GM20000 (cell line): ENCODE results near the gene DDX55.
A peak's percentile ranks its signal among the peaks of the same experiment; 100 is the strongest.
"Not testable (repeated sequence)": the region's sequence is repeated elsewhere in the genome, so short reads cannot be mapped to it uniquely, and the experiment has no call there.

Experiments used
- DNase-seq: peaks from one replicate; pipeline ENCODE4 v3.0.0; 2012; ENCODE audit warnings: low spot score
- TF ChIP-seq, protein P1 (sequence below): IDR thresholded peaks from 2 replicates; pipeline ENCODE4 v1.5.1; 2012; ENCODE audit warnings: mild to moderate bottlenecking, control low read depth; ENCODE audit errors: extremely low read depth, missing control alignments

The DDX55 gene, protein sequence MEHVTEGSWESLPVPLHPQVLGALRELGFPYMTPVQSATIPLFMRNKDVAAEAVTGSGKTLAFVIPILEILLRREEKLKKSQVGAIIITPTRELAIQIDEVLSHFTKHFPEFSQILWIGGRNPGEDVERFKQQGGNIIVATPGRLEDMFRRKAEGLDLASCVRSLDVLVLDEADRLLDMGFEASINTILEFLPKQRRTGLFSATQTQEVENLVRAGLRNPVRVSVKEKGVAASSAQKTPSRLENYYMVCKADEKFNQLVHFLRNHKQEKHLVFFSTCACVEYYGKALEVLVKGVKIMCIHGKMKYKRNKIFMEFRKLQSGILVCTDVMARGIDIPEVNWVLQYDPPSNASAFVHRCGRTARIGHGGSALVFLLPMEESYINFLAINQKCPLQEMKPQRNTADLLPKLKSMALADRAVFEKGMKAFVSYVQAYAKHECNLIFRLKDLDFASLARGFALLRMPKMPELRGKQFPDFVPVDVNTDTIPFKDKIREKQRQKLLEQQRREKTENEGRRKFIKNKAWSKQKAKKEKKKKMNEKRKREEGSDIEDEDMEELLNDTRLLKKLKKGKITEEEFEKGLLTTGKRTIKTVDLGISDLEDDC

DNA sequence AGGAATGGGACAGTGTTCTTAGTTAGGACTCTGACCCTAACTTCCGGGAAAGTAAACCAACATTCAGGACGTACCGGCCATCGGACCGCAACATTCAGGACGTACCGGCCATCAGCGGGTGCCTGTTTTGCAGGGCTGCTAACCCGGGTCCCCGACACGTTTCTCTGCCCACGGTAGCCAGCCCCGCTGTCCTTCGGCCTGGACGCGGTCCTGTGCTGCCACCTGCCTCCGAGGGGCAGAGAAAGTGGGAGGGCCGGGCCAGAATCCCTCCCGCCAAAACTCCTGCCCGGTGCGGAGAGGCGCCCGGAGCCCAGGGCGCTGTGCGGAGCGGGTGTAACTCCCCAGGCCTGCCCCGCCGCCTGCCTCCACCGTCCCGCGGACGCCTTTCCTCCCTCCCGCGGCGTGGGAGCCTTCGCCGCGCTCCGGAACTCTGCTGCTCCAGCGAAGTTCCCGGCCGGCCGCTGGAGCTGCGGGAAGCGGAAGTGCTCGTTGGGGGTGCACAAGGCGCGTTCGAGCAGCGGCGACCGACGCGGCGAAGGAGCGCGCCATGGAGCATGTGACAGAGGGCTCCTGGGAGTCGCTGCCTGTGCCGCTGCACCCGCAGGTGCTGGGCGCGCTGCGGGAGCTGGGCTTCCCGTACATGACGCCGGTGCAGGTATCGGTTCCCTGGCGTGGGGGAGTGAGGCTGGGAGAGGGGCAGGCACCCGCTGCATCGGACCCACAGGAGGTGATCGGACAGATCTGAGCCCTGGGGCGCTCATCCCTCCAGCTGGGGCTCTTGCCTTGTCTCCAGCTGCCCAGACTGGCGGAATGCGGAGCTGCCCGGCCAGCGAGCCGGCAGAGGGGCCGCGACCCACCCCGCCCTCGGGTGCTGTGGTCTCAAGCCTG lies at the start of gene DDX55:
Gene DDX55, plus strand, starts transcription at position 498 of the 888 bp plus-strand sequence. Its CDS starts 50 bp downstream, at position 548.
- DNase-seq, result peak; percentile 89
- TF ChIP-seq, protein P1, sequence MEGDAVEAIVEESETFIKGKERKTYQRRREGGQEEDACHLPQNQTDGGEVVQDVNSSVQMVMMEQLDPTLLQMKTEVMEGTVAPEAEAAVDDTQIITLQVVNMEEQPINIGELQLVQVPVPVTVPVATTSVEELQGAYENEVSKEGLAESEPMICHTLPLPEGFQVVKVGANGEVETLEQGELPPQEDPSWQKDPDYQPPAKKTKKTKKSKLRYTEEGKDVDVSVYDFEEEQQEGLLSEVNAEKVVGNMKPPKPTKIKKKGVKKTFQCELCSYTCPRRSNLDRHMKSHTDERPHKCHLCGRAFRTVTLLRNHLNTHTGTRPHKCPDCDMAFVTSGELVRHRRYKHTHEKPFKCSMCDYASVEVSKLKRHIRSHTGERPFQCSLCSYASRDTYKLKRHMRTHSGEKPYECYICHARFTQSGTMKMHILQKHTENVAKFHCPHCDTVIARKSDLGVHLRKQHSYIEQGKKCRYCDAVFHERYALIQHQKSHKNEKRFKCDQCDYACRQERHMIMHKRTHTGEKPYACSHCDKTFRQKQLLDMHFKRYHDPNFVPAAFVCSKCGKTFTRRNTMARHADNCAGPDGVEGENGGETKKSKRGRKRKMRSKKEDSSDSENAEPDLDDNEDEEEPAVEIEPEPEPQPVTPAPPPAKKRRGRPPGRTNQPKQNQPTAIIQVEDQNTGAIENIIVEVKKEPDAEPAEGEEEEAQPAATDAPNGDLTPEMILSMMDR, result peak; percentile 36

DNA sequence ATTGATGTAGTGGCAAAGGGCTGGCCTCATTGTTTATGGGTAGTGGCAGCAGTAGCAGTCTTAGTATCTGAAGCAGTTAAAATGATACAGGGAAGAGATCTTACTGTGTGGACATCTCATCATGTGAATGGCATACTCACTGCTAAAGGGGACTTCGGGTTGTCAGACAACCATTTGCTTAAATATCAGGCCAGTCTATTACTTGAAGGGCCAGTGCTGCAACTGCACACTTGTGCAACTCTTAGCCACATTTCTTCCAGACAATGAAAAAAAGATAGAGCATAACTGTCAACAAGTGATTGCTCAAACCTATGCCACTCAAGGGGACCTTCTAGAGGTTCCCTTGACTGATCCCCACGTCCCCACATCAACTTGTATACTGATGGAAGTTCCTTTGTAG lies 47.8 kb upstream of the DDX55 start:
- DNase-seq, result not testable (repeated sequence)

DNA sequence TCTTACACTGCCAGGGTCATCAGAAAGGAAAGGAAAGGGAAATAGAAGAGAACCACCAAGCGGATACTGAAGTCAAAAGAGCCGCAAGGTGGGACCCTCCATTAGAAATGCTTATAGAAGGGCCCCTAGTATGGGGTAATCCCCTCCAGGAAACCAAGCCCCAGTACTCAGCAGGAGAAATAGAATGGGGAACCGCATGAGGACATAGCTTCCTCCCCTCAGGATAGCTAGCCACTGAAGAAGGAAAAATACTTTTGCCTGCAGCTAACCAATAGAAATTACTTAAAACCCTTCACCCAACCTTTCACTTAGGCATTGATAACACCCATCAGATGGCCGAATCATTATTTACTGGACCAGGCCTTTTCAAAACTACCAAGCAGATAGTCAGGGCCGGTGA lies 47.1 kb upstream of the DDX55 start:
- not testable (repeated sequence) for DNase-seq

DNA sequence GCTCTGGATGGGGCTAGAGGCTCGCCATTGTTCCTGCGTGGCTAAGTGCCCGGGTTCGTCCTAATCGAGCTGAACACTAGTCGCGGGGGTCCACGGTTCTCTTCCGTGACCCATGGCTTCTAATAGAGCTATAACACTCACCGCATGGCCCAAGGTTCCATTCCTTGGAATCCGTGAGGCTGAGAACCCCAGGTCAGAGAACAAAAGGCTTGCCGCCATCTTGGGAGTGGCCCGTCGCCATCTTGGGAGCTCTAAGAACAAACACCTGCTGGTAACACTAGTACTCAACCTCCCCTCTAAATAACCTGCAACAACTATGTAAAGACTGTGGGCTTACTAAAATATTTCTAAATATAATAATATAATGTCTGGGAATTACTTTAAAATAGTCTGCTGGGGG lies 43.4 kb upstream of the DDX55 start:
- DNase-seq, result not testable (repeated sequence)

DNA sequence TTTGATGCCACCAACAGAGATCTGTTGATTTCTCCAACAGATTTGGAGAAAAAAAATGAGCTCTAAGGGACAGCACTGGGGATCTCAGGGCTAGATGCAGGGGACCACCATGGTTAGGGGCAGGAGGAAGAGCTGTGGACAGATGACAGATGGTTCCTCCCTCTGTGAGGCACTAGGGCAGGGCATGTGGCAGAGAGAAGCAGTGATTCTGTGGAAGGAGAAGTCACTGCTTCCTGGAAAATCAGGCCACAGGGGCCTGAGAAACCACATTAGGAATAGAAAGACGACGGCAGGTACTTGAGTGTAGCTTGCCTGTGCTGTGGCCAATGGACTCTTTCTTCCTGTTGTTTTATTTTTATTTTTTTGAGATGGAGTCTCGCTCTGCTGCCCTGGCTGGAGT lies 42.4 kb upstream of the DDX55 start:
- TF ChIP-seq, protein P1, result no peak
- DNase-seq, result no peak

DNA sequence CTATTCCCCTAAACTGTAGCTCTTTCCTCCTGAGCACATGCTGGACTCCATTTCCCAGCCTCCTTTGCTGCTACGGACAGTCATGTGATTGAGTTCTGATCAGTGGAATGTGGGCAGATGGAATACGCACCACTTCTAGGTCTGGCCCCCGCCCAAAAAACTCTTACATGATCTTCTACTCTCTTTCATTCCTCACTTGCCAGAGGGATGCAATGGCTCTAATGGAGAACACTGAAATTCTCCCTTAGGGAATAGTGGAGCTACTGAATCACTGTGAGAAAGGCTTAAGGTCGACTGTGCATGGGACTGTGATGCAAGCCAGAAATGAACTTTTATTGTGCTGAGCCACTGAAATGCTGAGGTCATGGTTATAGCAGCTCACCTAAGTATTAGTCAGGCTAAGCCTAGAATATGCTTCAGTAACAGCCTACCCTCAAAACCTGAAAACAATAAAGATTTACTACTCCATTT lies 30.5 kb upstream of the DDX55 start:
- TF ChIP-seq, protein P1, result no peak

DNA sequence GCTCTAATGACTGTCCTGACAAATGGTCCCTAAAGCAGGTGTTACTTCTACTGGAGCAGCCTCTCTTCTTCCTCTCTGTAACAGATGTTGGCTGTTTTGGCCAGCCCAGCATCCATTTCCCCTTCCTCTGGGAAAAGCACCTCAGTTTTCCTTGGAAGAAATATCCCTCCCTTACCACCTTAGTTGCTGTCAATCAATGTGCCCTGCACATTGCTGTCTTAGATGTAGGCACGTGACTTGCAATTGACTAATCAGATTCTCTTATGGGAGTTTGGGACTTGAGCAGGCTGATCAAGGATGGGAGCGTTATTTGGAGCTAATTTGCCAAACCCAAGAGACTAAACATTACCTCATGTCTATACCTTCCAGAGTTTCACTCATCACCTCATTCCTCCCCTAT lies 29.5 kb upstream of the DDX55 start:
- DNase-seq, result no peak
- TF ChIP-seq, protein P1, result no peak

More for the DNA sequence above, 30.5 kb upstream of the DDX55 start:
- DNase-seq, result no peak

DNA sequence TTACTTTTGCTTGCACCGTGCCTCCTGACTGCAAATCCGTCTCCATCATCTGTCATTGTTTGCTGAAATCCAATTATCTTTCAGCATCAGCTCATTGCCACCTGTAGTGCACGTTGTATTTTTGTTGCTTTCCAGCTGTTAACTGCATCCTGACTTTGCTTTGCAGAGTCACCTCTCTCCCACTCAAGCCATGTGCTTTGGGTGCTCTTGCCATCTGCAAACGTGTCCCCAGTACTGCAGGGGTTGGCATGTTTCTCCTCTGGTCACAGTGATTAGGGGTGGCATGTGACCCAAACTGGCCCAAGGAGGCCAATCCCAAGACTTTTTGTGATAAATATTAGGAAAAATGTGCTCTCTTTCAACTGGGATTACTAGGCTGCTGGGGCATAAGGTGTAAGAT lies 28.0 kb upstream of the DDX55 start:
- DNase-seq, result no peak
- TF ChIP-seq, protein P1, result no peak
